ENCODE measurements around the gene AAGAB.

Gene AAGAB

GRCh38 chr15:67207555-67208207 is 46.8 kb downstream of the AAGAB start:
- DNase-seq, result no peak

GRCh38 chr15:67202991-67203390 is 51.5 kb downstream of the AAGAB start:
- no peak for DNase-seq

- no peak for DNase-seq
Measured at GRCh38 chr15:67202091-67202490, 52.4 kb downstream of the AAGAB start.

GRCh38 chr15:67201136-67201535 is 53.3 kb downstream of the AAGAB start:
- no peak for DNase-seq

GRCh38 chr15:67199881-67200763 is 54.3 kb downstream of the AAGAB start:
- no peak for DNase-seq

- DNase-seq, result no peak
Measured at GRCh38 chr15:67199391-67199790, 55.1 kb downstream of the AAGAB start.

GRCh38 chr15:67198157-67198754 is 56.2 kb downstream of the AAGAB start:
- no peak for DNase-seq

- DNase-seq, result no peak
Measured at GRCh38 chr15:67197364-67197695, 57.1 kb downstream of the AAGAB start.

- no peak for DNase-seq
Measured at GRCh38 chr15:67196672-67197363, 57.6 kb downstream of the AAGAB start.

- no peak for DNase-seq
Measured at GRCh38 chr15:67196222-67196621, 58.2 kb downstream of the AAGAB start.

GRCh38 chr15:67195305-67195704 is 59.2 kb downstream of the AAGAB start:
- no peak for DNase-seq

- no peak for DNase-seq
Measured at GRCh38 chr15:67194171-67195114, 60.0 kb downstream of the AAGAB start.

GRCh38 chr15:67193223-67193990 is 61.1 kb downstream of the AAGAB start:
- no peak for DNase-seq

- no peak for DNase-seq
Measured at GRCh38 chr15:67192185-67192820, 62.2 kb downstream of the AAGAB start.

- DNase-seq, result no peak
Measured at GRCh38 chr15:67190813-67191212, 63.6 kb downstream of the AAGAB start.

- no peak for DNase-seq
Measured at GRCh38 chr15:67190326-67190725, 64.1 kb downstream of the AAGAB start.

GRCh38 chr15:67189326-67190051 is 65.0 kb downstream of the AAGAB start:
- no peak for DNase-seq

GRCh38 chr15:67188551-67189218 is 65.8 kb downstream of the AAGAB start:
- no peak for DNase-seq

- DNase-seq, result no peak
Measured at GRCh38 chr15:67187351-67187854, 67.1 kb downstream of the AAGAB start.

All from activated CD4-positive, alpha-beta T cell treated with anti-CD3 and anti-CD28 coated beads, Interleukin-2, amount 50 U/mL, for 16 hours (primary cell).